ENCODE measurements around the gene CACNA1G. TPM values are rescaled to one million over a fixed set of nuclear protein-coding genes. Genes with fewer than 3 reads are reported as not detected.
A peak's percentile ranks its signal among the peaks of the same experiment; 100 is the strongest.

CACNA1G gene
- total and polyA plus RNA-seq, 8 donors, result 0.50 to 38.2 (median 19.5) TPM

GRCh38 chr17:50586421-50587247 is 26.1 kb downstream of the CACNA1G start:
- Histone ChIP-seq H3K9me3 (no peaks in the 10 kb centered on the region), H3K36me3 (no peaks in the 10 kb centered on the region), H3K4me3 (no peak overlapping the region), H3K27me3 (no peaks in the 10 kb centered on the region), H3K27ac (no peak overlapping the region), H3K4me1 (peaks cover 7 to 14% of the 10 kb centered on the region in 2 donors)
- TF ChIP-seq CTCF (IDR thresholded peaks at IDR 0.05), result no peak
- intact Hi-C loops (cut with DNase I), result no loop called here
- ATAC-seq (no peak), DNase-seq (no peak)

GRCh38 chr17:50587571-50587970 is 27.1 kb downstream of the CACNA1G start:
- Histone ChIP-seq H3K27me3 (no peaks in the 10 kb centered on the region), H3K4me1 (peaks cover 7 to 14% of the 10 kb centered on the region in 2 donors), H3K4me3 (no peak overlapping the region), H3K27ac (no peak overlapping the region), H3K36me3 (no peaks in the 10 kb centered on the region), H3K9me3 (no peaks in the 10 kb centered on the region)
- intact Hi-C loops (cut with DNase I), result no loop called here
- ATAC-seq (no peak), DNase-seq (no peak)
- no peak for TF ChIP-seq CTCF (IDR thresholded peaks at IDR 0.05)

DNA sequence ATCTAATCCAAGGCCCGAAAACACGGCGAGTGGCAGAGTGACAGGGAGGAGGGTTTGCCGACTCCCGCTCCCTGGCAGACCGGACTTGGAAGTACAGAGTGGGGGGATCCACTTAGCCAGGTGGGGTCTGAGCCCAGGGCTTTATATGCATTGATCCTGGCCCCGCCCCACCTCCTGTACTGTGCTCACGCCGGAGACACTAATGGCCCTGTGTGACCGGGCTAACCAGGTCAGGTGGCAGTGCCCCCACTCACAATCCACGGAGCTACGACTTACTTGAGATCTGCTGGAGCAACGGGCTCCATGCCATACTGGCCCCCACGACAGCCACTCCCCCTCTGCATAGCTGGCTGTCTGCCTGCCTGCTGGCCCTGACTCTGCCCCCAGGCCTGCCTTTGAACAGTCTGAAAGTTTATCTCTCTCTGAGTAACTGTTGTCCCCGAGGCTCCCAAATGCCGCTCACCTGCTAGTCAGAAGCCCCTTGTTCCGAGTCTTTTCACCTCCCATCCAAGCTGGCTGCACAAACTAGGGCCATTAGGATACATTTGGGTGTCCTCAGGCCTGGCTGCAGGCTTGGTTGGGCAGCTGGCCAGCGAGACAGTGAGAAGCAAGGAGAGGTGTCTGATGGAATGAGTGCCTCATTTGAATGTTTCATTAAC is 28.0 kb downstream of the CACNA1G start:
- Histone ChIP-seq H3K27ac (no peak overlapping the region), H3K27me3 (no peaks in the 10 kb centered on the region), H3K9me3 (no peaks in the 10 kb centered on the region), H3K4me1 (peaks cover 7 to 14% of the 10 kb centered on the region in 2 donors), H3K36me3 (no peaks in the 10 kb centered on the region), H3K4me3 (no peak overlapping the region)
- TF ChIP-seq CTCF (IDR thresholded peaks at IDR 0.05), result no peak
- peak in 1 of 4 donors; percentile 64 for DNase-seq
- intact Hi-C loops (cut with DNase I), result no loop called here
- ATAC-seq, result no peak

GRCh38 chr17:50589095-50589705 is 28.7 kb downstream of the CACNA1G start:
- TF ChIP-seq CTCF (IDR thresholded peaks at IDR 0.05), result no peak
- no peak for DNase-seq
- Histone ChIP-seq H3K4me3 (no peak overlapping the region), H3K27me3 (no peaks in the 10 kb centered on the region), H3K4me1 (peaks cover 7 to 14% of the 10 kb centered on the region in 2 donors), H3K9me3 (no peaks in the 10 kb centered on the region), H3K36me3 (no peaks in the 10 kb centered on the region), H3K27ac (no peak overlapping the region)
- intact Hi-C loops (cut with DNase I), result no loop called here
- peak; percentile 34 for ATAC-seq

Data from left lung (tissue), 10 donors.